ENCODE results near the gene GALNT2.
A peak's percentile ranks its signal among the peaks of the same experiment; 100 is the strongest.

The GALNT2 gene

GRCh38 chr1:230237009-230237370 lies 170.0 kb downstream of the GALNT2 start:
- DNase-seq (ENCODE audit: low spot score): no peak

- DNase-seq (ENCODE audit: low spot score): no peak
These were observed 170.8 kb downstream of the GALNT2 start for GRCh38 chr1:230237805-230238204.

- DNase-seq (ENCODE audit: low spot score): peak; percentile 21
These were observed 173.5 kb downstream of the GALNT2 start for GRCh38 chr1:230240446-230241086.

- peak; percentile 4 for DNase-seq (ENCODE audit: low spot score)
These were observed 175.3 kb downstream of the GALNT2 start for GRCh38 chr1:230242326-230242725.

- DNase-seq (ENCODE audit: low spot score): no peak
These were observed 176.1 kb downstream of the GALNT2 start for GRCh38 chr1:230243146-230243545.

GRCh38 chr1:230243583-230244353 lies 176.7 kb downstream of the GALNT2 start:
- no peak for DNase-seq (ENCODE audit: low spot score)

- no peak for DNase-seq (ENCODE audit: low spot score)
These were observed 179.5 kb downstream of the GALNT2 start for GRCh38 chr1:230246551-230246950.

GRCh38 chr1:230248016-230248888 lies 181.2 kb downstream of the GALNT2 start:
- no peak for DNase-seq (ENCODE audit: low spot score)

GRCh38 chr1:230248889-230249270 lies 181.8 kb downstream of the GALNT2 start:
- no peak for DNase-seq (ENCODE audit: low spot score)

GRCh38 chr1:230249695-230250480 lies 182.8 kb downstream of the GALNT2 start:
- DNase-seq (ENCODE audit: low spot score): no peak

- DNase-seq (ENCODE audit: low spot score): no peak
These were observed 183.6 kb downstream of the GALNT2 start for GRCh38 chr1:230250666-230251065.

GRCh38 chr1:230251644-230252191 lies 184.7 kb downstream of the GALNT2 start:
- DNase-seq (ENCODE audit: low spot score): no peak

- no peak for DNase-seq (ENCODE audit: low spot score)
These were observed 186.1 kb downstream of the GALNT2 start for GRCh38 chr1:230253150-230253549.

GRCh38 chr1:230254265-230254664 lies 187.2 kb downstream of the GALNT2 start:
- DNase-seq (ENCODE audit: low spot score): no peak

- no peak for DNase-seq (ENCODE audit: low spot score)
These were observed 188.1 kb downstream of the GALNT2 start for GRCh38 chr1:230255116-230255515.

GRCh38 chr1:230255991-230256390 lies 189.0 kb downstream of the GALNT2 start:
- no peak for DNase-seq (ENCODE audit: low spot score)

- DNase-seq (ENCODE audit: low spot score): no peak
These were observed 189.9 kb downstream of the GALNT2 start for GRCh38 chr1:230256896-230257295.

- DNase-seq (ENCODE audit: low spot score): no peak
These were observed 192.6 kb downstream of the GALNT2 start for GRCh38 chr1:230259621-230260020.

- DNase-seq (ENCODE audit: low spot score): no peak
These were observed 193.8 kb downstream of the GALNT2 start for GRCh38 chr1:230260831-230261230.

- DNase-seq (ENCODE audit: low spot score): no peak
These were observed 195.1 kb downstream of the GALNT2 start for GRCh38 chr1:230261928-230262650.

All from RKO (cell line).